ENCODE data around the gene CACFD1.

CACFD1 gene

GRCh38 chr9:133499892-133500270 is 40.1 kb downstream of the CACFD1 start:
- no peak for DNase-seq (ENCODE audit: low read depth in 2 of 2)

GRCh38 chr9:133502112-133502511 is 42.3 kb downstream of the CACFD1 start:
- DNase-seq (ENCODE audit: low read depth in 2 of 2), result no peak

- DNase-seq (ENCODE audit: low read depth in 2 of 2), result no peak
Measured at GRCh38 chr9:133505186-133505830, 45.5 kb downstream of the CACFD1 start.

GRCh38 chr9:133505901-133506652 is 46.3 kb downstream of the CACFD1 start:
- no peak for DNase-seq (ENCODE audit: low read depth in 2 of 2)

GRCh38 chr9:133506653-133507038 is 46.9 kb downstream of the CACFD1 start:
- no peak for DNase-seq (ENCODE audit: low read depth in 2 of 2)

GRCh38 chr9:133507246-133507965 is 47.6 kb downstream of the CACFD1 start:
- no peak for DNase-seq (ENCODE audit: low read depth in 2 of 2)

GRCh38 chr9:133508046-133508445 is 48.3 kb downstream of the CACFD1 start:
- no peak for DNase-seq (ENCODE audit: low read depth in 2 of 2)

- DNase-seq (ENCODE audit: low read depth in 2 of 2), result no peak
Measured at GRCh38 chr9:133509179-133510083, 49.7 kb downstream of the CACFD1 start.

GRCh38 chr9:133510926-133511505 is 51.2 kb downstream of the CACFD1 start:
- DNase-seq (ENCODE audit: low read depth in 2 of 2), result no peak

GRCh38 chr9:133511607-133512006 is 51.8 kb downstream of the CACFD1 start:
- no peak for DNase-seq (ENCODE audit: low read depth in 2 of 2)

- DNase-seq (ENCODE audit: low read depth in 2 of 2), result no peak
Measured at GRCh38 chr9:133512253-133513213, 52.8 kb downstream of the CACFD1 start.

- DNase-seq (ENCODE audit: low read depth in 2 of 2), result no peak
Measured at GRCh38 chr9:133513214-133514100, 53.7 kb downstream of the CACFD1 start.

- no peak for DNase-seq (ENCODE audit: low read depth in 2 of 2)
Measured at GRCh38 chr9:133514460-133515239, 54.9 kb downstream of the CACFD1 start.

GRCh38 chr9:133515240-133515610 is 55.4 kb downstream of the CACFD1 start:
- no peak for DNase-seq (ENCODE audit: low read depth in 2 of 2)

GRCh38 chr9:133515615-133516255 is 56.0 kb downstream of the CACFD1 start:
- no peak for DNase-seq (ENCODE audit: low read depth in 2 of 2)

GRCh38 chr9:133516256-133516960 is 56.6 kb downstream of the CACFD1 start:
- DNase-seq (ENCODE audit: low read depth in 2 of 2), result no peak

- no peak for DNase-seq (ENCODE audit: low read depth in 2 of 2)
Measured at GRCh38 chr9:133516961-133517350, 57.2 kb downstream of the CACFD1 start.
